WERI-Rb-1 (cell line): ENCODE data around the gene PATJ.

Source experiments
- DNase-seq: peaks from one replicate; pipeline ENCODE4 v3.0.0-alpha.2; 2020
- H3K27ac ChIP-seq: fragments of 250-450 bp; sonication (Bioruptor Pico); 2 replicates; pipeline ENCODE4 v1.5.1; 2020; ENCODE audit warnings: mild to moderate bottlenecking, moderate library complexity
- H3K27me3 ChIP-seq: fragments of 250-450 bp; sonication (Bioruptor Pico); 2 replicates; pipeline ENCODE4 v1.5.1; 2021; ENCODE audit warnings: mild to moderate bottlenecking, low read depth, moderate library complexity; ENCODE audit not compliant: insufficient read depth, severe bottlenecking
- H3K36me3 ChIP-seq: fragments of 250-450 bp; sonication (Bioruptor Pico); 2 replicates; pipeline ENCODE4 v1.5.1; 2020; ENCODE audit warnings: mild to moderate bottlenecking, moderate library complexity
- H3K4me3 ChIP-seq: 2 replicates; pipeline ENCODE4 v1.5.1; 2011; ENCODE audit warnings: low read depth, mild to moderate bottlenecking, control low read depth, low read length
- H3K9me3 ChIP-seq: fragments of 250-450 bp; sonication (Bioruptor Pico); 2 replicates; pipeline ENCODE4 v1.5.1; 2021; ENCODE audit warnings: mild to moderate bottlenecking, moderate library complexity; ENCODE audit not compliant: severe bottlenecking
- CTCF ChIP-seq: IDR thresholded peaks from 2 replicates; pipeline ENCODE4 v1.5.1; 2011; ENCODE audit warnings: low read depth, mild to moderate bottlenecking, control low read depth, inconsistent platforms, low read length

Gene PATJ

GRCh38 chr1:61732726-61733125, 9.6 kb upstream of the PATJ start:
- H3K4me3 ChIP-seq, result no peak overlapping the region
- no peaks in the 10 kb centered on the region for H3K27me3 ChIP-seq
- H3K27ac ChIP-seq, result no peak overlapping the region
- H3K36me3 ChIP-seq, result no peaks in the 10 kb centered on the region
- DNase-seq, result no peak
- no peaks in the 10 kb centered on the region for H3K9me3 ChIP-seq
- TF ChIP-seq CTCF, result no peak

DNA sequence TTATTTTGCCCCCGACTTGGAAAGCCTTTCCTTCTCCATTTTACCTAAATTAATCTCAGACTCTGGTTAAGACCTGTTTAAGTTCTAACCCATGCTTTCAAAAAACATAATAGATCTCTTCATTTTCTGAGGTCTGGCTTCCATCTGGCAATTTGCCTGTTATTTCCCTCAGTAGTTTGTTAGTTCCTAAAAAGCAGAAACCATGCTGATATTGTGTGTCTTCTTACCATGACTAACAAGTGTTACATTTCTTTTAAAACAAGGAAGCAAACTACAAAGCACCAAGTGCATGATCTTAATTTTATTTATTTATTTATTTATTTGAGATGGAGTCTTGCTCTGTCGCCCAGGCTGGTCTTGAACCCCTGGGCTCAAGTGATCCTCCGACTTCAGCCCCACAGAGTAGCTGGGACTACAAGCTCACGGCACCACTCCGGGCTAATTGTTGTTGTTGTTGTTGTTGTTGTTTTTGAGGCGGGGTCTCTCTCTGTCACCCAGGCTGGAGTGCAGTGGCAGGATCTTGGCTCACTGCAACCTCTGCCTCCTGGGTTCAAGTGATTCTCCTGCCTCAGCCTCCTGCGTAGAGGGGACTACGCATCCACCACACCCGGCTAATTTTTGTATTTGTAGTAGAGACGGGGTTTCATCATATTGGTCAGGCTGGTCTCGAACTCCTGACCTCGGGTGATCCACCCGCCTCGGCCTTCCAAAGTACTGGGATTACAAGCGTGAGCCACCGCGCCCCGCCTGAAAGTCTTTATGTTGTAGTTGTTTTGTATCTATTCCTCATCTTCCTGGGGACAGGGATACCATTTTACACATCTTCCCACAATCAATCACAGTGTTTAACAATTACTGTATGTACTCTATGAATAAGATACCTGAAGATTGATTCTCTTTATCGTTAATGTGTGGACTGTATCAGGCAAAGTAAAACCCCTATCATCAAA, 1.3 kb upstream of the PATJ start:
- H3K27me3 ChIP-seq, result no peaks in the 10 kb centered on the region
- no peak overlapping the region for H3K27ac ChIP-seq
- H3K9me3 ChIP-seq, result no peaks in the 10 kb centered on the region
- H3K36me3 ChIP-seq, result no peaks in the 10 kb centered on the region
- TF ChIP-seq CTCF, result no peak
- DNase-seq, result peak; percentile 13
- peak overlapping the region; percentile 75 for H3K4me3 ChIP-seq

DNA sequence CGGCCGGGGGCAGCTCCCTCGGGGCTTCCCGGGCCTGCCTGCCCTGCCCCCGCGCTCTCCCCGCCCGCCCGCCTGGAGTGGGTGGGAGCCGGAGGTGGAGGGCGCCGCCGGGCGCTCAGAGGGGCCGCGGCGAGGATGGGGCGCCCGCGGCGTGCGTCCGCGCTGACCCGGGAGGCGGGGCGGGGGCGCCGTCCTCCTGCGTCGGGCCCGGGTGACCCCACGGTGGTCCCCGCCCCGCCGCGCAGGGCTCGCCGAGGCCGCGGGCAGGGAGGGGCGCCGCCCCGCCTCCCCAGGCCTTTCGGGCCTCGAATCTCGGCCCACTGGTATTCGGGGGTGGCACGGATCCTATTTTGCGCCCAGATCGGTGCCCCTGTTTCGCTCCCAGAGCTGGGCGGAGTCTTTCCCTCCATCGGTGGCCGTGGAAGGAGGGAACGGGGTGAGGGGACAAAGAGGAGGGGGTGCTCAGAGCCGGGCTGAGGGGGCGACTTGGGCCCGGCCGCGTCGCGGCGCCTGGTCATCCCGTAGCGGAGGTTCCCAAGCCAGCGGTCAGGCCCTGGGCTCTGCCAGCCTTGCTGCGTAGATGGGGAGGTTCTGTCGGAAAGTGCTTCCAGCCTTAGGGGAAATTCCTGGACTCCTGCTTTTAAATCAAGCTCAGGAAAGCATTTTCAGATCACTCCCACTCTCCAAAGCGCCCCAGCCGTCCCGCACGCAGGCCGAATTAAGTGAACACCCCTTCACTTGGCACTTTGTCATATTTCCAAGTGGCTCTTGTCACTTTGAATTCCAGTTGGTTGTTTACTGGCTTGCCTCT, 545 bp downstream of the PATJ start:
- Histone ChIP-seq H3K9me3 (no peaks in the 10 kb centered on the region), H3K27ac (no peak overlapping the region; the same call in 1 of the 2 replicates), H3K27me3 (no peaks in the 10 kb centered on the region), H3K36me3 (no peaks in the 10 kb centered on the region), H3K4me3 (peak overlapping the region; percentile 75)
- peak; percentile 55 for DNase-seq
- no peak for TF ChIP-seq CTCF

DNA sequence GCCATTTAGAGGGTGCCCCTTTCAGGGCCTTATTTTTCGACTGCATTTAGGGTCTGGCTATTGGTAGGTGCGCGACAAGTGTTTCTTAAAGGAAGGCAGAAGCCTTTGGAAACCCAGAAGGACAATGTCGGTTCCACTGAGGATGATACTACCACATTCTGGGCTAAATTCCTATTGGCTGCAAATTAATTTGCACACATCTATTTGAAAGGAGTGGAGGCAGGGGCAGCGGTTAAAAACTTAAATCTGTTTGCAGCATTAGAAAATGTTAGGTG, 1.1 kb downstream of the PATJ start:
- no peak for DNase-seq
- H3K36me3 ChIP-seq, result no peaks in the 10 kb centered on the region
- no peak overlapping the region for H3K4me3 ChIP-seq
- no peak for TF ChIP-seq CTCF
- no peaks in the 10 kb centered on the region for H3K27me3 ChIP-seq
- H3K27ac ChIP-seq, result no peak overlapping the region
- no peaks in the 10 kb centered on the region for H3K9me3 ChIP-seq

GRCh38 chr1:61743716-61744580, 1.7 kb downstream of the PATJ start:
- no peaks in the 10 kb centered on the region for H3K9me3 ChIP-seq
- no peaks in the 10 kb centered on the region for H3K27me3 ChIP-seq
- H3K4me3 ChIP-seq, result no peak overlapping the region
- no peak for DNase-seq
- H3K27ac ChIP-seq, result no peak overlapping the region
- TF ChIP-seq CTCF, result no peak
- no peaks in the 10 kb centered on the region for H3K36me3 ChIP-seq
